Prostate gland (tissue), 2 donors: ENCODE measurements around the gene BICC1. TPM values are rescaled to one million over a fixed set of nuclear protein-coding genes. Genes with fewer than 3 reads are reported as not detected.

Source experiments
- DNase-seq: peaks from one replicate; pipeline ENCODE4 v3.0.0-alpha.2; 2019; ENCODE audit warnings: low spot score
- H3K27ac ChIP-seq, 2 donors: fragments of 200-600 bp; sonication (generic); 2 replicates each; pipeline ENCODE4 v1.5.1; 2017 to 2019
- H3K27me3 ChIP-seq: fragments of 200-600 bp; sonication (generic); replicated peaks from 2 replicates; pipeline ENCODE4 v1.5.1; 2019; ENCODE audit not compliant: insufficient read depth
- H3K36me3 ChIP-seq, 2 donors: fragments of 200-600 bp; sonication (generic); 1 replicate in 1 of 2; 2 replicates in 1 of 2; pipeline versions ENCODE4 v1.5.1 to v1.8.1; 2017 to 2019
- H3K4me1 ChIP-seq: fragments of 200-600 bp; sonication (generic); replicated peaks from 2 replicates; pipeline ENCODE4 v1.5.1; 2019
- H3K4me3 ChIP-seq, 2 donors: fragments of 200-600 bp; sonication (generic); 2 replicates each; pipeline ENCODE4 v1.5.1; 2017 to 2019
- H3K9me3 ChIP-seq: fragments of 200-600 bp; sonication (generic); 2 replicates; pipeline ENCODE4 v1.5.1; 2017
- CTCF ChIP-seq, 4 experiments: fragments of 200-600 bp in 2 of 4; fragments of 450-650 bp in 2 of 4; sonication (generic) in 2 of 4; IDR thresholded peaks; 1 replicate in 3 of 4; 2 replicates in 1 of 4; pipeline ENCODE4 v1.5.1; 2016 to 2019; ENCODE audit warnings: antibody characterized with exemption in 4 of 4, mild to moderate bottlenecking in 2 of 4, moderate library complexity in 2 of 4
- POLR2A ChIP-seq: fragments of 450-650 bp; IDR thresholded peaks from one replicate; pipeline ENCODE4 v1.6.1; 2016; ENCODE audit warnings: antibody characterized with exemption, mild to moderate bottlenecking
- POLR2AphosphoS5 ChIP-seq: sonication (generic); formaldehyde crosslinking; IDR thresholded peaks from one replicate; pipeline ENCODE4 v1.6.1; 2017; ENCODE audit warnings: antibody characterized with exemption
- WGBS: methylation state at CpG from one replicate; pipeline ENCODE4 v1.1.5; 2018; 5-methylcytosine and 5-hydroxymethylcytosine counted together
- intact Hi-C: fragments of 100-400 bp; cut with DNase I; formaldehyde crosslinking; loops from one replicate; pipeline ENCODE4 v1.14.2; 2022
- total RNA-seq, 2 donors: library from RNA; depleted of rRNA; stranded (reverse); fragments of >200 nt; gene quantifications; one replicate each; pipeline ENCODE4 v1.1.0, GENCODE V29; 2016

BICC1 gene
- total RNA-seq, 2 donors from 2014 or later: 5.1 to 12.7 TPM

GRCh38 chr10:58827381-58827780 is 314.7 kb downstream of the BICC1 start:
- H3K4me1 ChIP-seq: no peaks in the 10 kb centered on the region
- H3K4me3 ChIP-seq: no peak overlapping the region
- H3K9me3 ChIP-seq: no peaks in the 10 kb centered on the region
- H3K27ac ChIP-seq: no peak overlapping the region
- WGBS: 71% methylated on average over 3 of the region's 3 CpGs
- TF ChIP-seq POLR2AphosphoS5 (no peak), POLR2A (no peak), CTCF (IDR thresholded peaks at IDR 0.05) (no peak)
- no peaks in the 10 kb centered on the region for H3K27me3 ChIP-seq
- no peak for DNase-seq
- no peaks in the 10 kb centered on the region for H3K36me3 ChIP-seq
- intact Hi-C loops: no loop called here

GRCh38 chr10:58829839-58830238 is 317.2 kb downstream of the BICC1 start:
- DNase-seq: no peak
- intact Hi-C loops: no loop called here
- WGBS: 91% methylated on average over 5 of the region's 5 CpGs
- Histone ChIP-seq H3K27ac (no peak overlapping the region), H3K4me3 (no peak overlapping the region), H3K27me3 (no peaks in the 10 kb centered on the region), H3K36me3 (no peaks in the 10 kb centered on the region), H3K4me1 (no peaks in the 10 kb centered on the region), H3K9me3 (no peaks in the 10 kb centered on the region)
- TF ChIP-seq POLR2A (no peak), CTCF (IDR thresholded peaks at IDR 0.05) (no peak), POLR2AphosphoS5 (no peak)

GRCh38 chr10:58830697-58831096 is 318.0 kb downstream of the BICC1 start:
- DNase-seq: no peak
- intact Hi-C loops: no loop called here
- H3K36me3 ChIP-seq: no peaks in the 10 kb centered on the region
- TF ChIP-seq POLR2AphosphoS5: no peak
- no peak for TF ChIP-seq CTCF (IDR thresholded peaks at IDR 0.05)
- no peak for TF ChIP-seq POLR2A
- H3K4me1 ChIP-seq: no peaks in the 10 kb centered on the region
- H3K9me3 ChIP-seq: no peaks in the 10 kb centered on the region
- no peaks in the 10 kb centered on the region for H3K27me3 ChIP-seq
- H3K27ac ChIP-seq: no peak overlapping the region
- H3K4me3 ChIP-seq: no peak overlapping the region

GRCh38 chr10:58833771-58834561 is 321.3 kb downstream of the BICC1 start:
- Histone ChIP-seq H3K36me3 (no peaks in the 10 kb centered on the region), H3K4me3 (no peak overlapping the region), H3K27ac (no peak overlapping the region), H3K27me3 (no peaks in the 10 kb centered on the region), H3K4me1 (no peaks in the 10 kb centered on the region), H3K9me3 (no peaks in the 10 kb centered on the region)
- DNase-seq: no peak
- TF ChIP-seq POLR2A (no peak), POLR2AphosphoS5 (no peak), CTCF (IDR thresholded peaks at IDR 0.05) (no peak)
- intact Hi-C loops: no loop called here
- 42% methylated on average over 5 of the region's 5 CpGs for WGBS

- H3K36me3 ChIP-seq: no peaks in the 10 kb centered on the region
- H3K9me3 ChIP-seq: no peaks in the 10 kb centered on the region
- H3K4me3 ChIP-seq: no peak overlapping the region
- no peak for TF ChIP-seq POLR2AphosphoS5
- no peak for TF ChIP-seq POLR2A
- no peak for TF ChIP-seq CTCF (IDR thresholded peaks at IDR 0.05)
- H3K4me1 ChIP-seq: no peaks in the 10 kb centered on the region
- no peak for DNase-seq
- WGBS: 86% methylated on average over 3 of the region's 3 CpGs
- intact Hi-C loops: no loop called here
- H3K27ac ChIP-seq: no peak overlapping the region
- H3K27me3 ChIP-seq: no peaks in the 10 kb centered on the region
Measured at GRCh38 chr10:58836176-58836700, 323.6 kb downstream of the BICC1 start.
